Activated T-helper 1 cell treated with anti-CD3 and anti-CD28 coated beads, Interleukin-2, amount 50 U/mL, for 16 hours (primary cell): ENCODE measurements around the gene DEFB124.
A peak's percentile ranks its signal among the peaks of the same experiment; 100 is the strongest.
"Not testable (repeated sequence)": the region's sequence is repeated elsewhere in the genome, so short reads cannot be mapped to it uniquely, and the experiment has no call there.

Experiments
- DNase-seq, 2 donors: peaks; one replicate each; pipeline ENCODE4 v3.0.0-alpha.2; 2020; ENCODE audit warnings: low read depth in 1 of 2, low spot score in 1 of 2

The DEFB124 gene, protein sequence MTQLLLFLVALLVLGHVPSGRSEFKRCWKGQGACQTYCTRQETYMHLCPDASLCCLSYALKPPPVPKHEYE

DNA sequence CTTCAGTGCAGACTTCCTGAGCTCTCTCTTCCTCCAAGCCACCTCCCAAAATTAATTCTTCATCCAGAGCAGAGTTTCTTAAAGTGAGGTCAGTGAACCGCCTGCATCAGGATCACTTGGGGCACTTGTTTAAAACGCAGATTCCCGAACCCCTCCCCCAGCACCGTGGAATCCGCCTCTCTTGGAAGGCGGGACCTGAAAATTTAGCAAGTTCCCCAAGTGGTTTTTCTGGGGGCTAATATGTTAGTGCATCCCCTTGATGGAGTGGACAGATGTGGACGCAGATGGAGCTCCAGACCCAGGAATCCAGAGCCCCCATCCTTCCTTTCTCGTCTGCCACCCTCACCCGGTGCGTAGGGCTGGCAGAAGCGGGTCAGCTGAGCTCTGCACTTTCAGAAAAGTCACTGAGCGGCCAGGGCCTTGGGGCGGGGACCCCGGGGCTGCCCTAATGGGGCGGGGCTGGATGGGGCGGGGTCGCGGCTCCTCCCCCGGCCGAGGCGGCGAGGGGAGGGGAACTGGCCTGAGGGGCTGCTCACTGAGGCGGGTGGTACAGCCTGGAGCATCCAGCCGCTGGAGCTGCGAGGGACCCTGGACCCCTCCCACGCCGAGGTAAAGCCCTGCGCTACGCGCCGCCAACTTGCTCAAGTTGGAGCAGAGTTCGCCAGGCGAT is at the start of gene DEFB124, which contains the start of gene REM1:
Gene DEFB124, minus strand, starts transcription at position 370 of the 670 bp plus-strand sequence. CDS start 2,114 bp downstream, outside the sequence.
Gene REM1, plus strand, starts transcription at position 531 of the 670 bp plus-strand sequence. CDS start 1,158 bp downstream, outside the sequence.
- DNase-seq: no peak

DNA sequence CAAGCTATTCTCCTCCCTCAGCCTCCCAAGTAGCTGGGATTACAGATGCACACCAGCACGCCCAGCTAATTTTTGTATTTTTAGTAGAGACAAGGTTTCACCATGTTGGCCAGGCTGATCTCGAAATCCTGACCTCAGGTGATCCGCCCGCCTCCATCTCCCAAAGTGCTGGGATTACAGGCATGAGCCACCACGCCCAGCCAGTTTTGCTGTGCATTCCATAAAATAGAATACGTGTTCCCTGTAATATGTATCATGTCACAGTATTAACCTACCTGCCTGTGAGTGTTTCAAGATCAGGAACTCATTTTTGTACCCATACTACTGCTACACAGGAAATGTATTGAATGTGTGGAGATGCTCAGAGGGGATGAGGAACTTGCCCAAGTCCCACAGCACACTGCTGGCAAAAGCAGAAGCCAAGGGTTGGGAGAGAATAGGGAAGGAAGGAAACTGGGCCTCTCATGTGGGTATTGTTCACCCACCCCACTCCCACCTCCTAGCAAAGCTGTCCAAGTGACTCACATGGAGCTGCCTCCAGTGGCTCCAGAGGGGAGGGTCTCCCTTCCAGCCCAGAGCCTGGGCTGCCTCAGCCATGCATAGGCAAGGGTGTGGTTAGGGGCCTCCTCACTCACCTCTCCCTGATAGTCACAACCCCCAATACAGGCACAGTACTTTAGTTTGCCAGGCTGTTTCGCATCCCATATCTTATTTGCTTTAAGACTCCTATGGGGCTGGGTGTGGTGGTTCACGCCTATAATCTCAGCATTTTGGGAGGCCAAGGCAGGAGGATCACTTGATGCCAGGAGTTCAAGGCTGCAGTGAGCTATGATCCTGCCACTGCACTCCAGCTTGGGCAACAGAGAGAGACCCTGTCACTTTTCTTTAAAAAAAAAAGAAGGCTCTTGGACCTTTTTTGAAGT is 48.7 kb upstream of the DEFB124 start:
- no peak for DNase-seq

DNA sequence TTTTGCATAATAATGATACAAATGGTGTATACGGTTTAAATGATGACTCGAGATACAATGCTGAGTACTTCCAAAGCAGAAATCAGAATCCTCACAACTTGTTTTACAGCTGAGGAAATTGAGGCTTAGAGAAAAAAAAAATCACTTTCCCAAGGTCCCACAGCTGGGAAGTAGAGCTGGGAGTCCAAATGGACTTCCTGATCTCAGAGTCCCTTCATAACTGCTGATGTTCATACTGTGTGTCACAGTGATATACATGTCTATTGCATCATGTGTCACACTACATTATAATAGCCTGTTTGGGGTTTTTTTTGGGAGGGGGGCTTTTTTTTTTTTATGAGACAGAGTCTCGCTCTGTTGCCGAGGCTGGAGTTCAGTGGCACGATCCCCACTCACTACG is 47.8 kb upstream of the DEFB124 start:
- DNase-seq: no peak

DNA sequence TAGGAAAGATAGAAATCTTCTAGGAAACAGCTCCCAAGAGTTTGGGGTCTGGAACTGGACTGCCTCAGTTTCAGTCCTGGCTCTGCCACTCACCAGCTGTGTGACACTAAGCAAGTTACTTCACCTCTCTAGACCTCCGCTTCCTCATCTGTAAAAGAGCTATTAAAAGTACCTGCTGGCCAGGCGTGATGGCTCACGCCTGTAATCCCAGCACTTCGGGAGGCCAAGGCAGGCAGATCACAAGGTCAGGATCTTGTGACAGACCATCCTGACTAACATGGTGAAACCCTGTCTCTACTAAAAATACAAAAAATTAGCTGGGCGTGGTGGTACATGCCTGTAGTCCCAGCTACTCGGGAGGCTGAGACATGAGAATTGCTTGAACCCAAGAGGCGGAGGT is 46.3 kb upstream of the DEFB124 start:
- not testable (repeated sequence) for DNase-seq

DNA sequence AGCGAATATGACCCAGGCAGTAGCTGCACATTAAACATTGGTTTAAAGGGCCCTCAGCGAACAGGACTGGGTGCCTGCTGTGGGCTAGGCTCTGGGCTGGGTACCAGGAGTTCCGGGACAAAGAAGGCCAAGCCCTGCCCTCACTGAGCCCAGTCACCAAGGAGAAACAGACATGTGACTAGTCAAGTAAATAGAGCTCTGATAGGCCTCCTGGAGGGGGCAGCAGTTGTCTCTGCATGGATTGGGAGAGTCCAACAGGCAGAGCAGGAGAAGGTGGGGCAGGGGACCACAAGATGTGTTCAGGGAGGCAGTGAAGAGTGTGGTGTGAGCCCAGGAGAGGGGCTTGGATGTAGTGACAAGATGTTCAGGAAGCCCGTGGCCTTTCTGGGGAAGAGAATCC is 42.4 kb upstream of the DEFB124 start:
- DNase-seq: no peak

DNA sequence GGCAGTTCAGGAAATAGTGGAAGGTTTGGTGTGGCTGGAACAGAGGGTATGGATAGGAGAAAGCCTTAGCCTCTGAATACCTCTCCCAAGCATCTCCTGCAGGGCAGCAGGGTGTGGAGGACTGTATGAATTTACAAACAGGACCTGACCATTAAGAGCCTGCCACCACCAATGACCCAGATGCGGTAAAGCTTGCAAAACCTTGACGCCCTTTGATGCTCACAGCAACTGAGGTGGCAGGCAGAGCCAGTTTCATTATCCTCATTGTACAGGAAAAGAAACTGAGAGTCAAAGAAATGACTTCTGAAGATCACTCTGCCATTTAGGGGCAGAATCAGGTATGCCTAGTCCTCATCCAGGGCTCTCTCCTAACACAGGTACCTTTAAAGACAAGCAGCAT is 41.7 kb upstream of the DEFB124 start:
- DNase-seq: no peak

DNA sequence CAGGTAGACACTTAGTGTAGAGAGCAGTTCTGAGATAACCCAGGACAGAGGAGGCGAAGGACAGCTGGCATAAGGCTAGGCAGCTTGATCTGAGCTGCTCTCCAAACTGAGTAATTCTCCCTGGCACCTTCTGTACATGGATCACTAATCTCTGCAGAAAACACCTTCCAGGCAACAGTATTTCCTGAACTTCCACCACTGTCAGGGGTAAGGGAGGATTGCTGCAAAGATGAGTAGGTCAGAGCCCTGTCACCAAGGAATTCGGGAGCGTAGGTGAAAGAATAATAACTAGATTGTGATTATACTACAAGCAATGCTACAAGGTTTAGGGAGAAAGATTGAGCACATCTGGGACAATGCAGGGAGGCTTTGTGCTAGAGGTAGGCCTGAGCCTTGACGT is 41.2 kb upstream of the DEFB124 start:
- no peak for DNase-seq

DNA sequence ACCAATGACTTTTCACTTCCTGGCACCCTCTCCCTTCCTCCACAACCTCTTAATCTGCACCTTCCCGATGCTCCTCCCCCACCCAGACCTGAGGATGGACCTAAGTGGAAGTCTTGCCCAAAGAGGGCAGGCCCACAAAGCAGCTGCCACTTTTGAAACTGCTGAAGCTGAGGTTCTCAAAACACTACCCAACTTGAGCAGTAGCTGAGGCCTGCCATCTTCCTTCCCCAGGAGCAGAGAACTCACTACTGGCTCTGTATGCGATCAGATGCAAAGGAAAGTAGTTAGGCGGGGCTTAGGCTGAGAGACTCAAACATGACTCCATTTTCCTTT is 40.8 kb upstream of the DEFB124 start:
- no peak for DNase-seq

DNA sequence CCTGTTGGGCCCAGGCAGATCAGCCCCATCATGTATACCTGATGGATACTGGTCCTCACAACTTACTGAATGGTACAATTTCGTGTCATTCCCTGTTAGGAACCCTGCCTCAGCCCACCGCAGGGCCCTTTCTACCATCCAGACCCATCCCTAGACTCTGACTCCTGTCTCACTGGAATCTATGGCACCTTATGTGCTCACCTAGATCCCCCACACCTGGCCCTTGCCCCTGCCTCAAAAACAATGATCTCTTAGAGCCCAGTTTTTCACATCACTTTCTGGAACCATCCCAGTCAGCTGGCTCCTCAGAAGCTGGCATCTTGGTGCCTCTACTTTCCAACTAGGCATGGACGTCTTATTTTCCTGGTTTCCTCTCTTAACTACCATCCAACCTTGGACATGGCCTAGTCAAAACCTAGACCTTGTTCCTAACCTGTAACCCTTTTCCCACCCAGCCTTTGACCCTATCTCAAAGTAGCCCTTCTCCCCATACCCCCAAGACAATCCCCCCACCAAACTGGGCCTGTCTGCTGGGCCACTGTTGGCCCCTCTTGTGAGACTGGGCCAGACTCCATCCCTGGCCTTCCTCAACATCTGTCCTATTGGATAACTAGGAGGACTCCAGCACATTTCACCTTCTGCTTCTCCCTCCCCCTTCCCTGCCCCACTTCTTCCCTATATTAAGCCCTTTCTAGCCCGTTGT is 40.3 kb upstream of the DEFB124 start:
- DNase-seq: no peak

DNA sequence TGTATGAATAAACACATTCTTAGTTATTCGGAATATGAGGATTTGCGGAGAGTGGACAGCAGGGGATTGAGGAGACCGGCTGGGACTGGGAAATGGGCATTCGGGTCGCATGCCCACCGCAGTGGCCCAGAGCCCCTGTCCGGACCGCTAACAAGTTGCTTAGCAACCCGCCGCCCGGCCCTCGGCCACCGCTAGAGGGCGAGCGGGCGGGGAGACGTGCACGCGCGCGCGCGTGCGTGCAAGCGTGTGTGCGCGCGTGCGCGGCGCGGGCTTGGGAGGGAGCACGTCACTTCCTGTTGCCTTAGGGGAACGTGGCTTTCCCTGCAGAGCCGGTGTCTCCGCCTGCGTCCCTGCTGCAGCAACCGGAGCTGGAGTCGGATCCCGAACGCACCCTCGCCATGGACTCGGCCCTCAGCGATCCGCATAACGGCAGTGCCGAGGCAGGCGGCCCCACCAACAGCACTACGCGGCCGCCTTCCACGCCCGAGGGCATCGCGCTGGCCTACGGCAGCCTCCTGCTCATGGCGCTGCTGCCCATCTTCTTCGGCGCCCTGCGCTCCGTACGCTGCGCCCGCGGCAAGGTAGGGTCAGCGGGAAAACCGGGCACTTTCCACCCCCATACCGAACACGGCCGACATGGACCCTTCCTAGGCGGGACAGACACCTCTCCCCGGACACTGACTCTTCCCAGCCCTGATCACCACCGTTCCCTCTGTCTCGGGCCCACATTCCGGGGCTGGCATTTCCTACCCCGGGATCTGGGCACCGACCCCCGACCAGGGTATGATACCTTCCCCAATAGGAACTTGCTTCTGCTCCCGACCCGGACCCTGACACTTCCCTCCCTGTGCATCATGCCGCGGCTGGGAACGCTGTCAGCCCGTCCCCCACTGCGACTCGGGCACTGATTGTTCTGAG is 39.5 kb upstream of the DEFB124 start, which contains the start of gene HM13:
Gene HM13, plus strand, starts transcription at position 289 of the 918 bp plus-strand sequence. Its CDS starts 110 bp downstream, at position 399.
- peak; percentile 76 to 82 for DNase-seq

DNA sequence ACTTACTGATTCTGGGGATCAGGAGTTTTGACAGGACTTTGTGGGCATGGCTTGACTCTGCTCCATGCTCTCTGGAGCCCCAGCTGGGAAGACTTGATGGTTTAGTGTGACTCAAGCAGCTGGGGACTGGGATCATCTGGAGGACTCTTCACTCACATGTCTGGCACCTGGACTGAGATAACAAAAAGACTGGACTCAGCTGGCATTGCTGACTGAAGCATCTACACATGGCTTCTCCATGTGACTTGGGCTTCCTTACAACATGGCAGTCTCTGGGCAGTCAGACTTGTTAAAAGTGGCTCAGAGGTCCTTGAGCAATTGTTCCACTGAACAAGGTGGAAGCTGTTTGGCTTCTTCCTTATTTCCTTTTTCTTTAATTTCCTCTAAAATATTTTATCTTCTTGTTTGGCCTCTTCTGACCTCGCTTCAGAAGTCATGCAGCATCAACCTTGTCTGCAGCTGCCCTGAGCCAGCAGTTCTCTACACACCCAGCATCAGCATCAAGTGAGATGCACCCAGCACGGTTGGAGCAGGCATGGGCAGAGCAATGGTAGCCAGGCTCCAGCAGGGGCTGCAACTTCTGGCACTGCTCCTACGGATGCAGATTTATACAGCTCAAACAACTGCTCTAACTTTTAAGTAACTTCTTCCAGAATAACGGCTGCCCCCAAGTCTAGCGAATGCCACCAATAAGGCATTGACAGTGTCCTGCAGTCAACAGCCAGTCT is 33.8 kb upstream of the DEFB124 start:
- no peak for DNase-seq

DNA sequence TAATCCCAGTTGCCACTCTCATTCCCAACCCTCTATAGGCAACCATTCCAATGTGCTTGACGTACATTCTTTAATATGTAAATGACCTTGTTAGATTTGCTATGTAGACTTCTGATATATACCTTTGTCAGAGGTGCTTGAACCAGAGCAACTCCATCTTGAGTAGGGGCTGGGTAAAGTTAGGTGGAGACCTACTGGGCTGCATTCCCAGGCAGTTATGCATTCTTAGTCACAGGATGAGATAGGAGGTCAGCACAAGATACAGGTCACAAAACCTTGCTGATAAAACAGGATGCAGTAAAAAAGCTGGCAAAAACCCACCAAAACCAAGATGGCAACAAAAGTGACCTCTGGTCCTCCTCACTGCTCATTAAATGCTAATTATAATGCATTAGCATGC is 31.0 kb upstream of the DEFB124 start:
- no peak for DNase-seq

DNA sequence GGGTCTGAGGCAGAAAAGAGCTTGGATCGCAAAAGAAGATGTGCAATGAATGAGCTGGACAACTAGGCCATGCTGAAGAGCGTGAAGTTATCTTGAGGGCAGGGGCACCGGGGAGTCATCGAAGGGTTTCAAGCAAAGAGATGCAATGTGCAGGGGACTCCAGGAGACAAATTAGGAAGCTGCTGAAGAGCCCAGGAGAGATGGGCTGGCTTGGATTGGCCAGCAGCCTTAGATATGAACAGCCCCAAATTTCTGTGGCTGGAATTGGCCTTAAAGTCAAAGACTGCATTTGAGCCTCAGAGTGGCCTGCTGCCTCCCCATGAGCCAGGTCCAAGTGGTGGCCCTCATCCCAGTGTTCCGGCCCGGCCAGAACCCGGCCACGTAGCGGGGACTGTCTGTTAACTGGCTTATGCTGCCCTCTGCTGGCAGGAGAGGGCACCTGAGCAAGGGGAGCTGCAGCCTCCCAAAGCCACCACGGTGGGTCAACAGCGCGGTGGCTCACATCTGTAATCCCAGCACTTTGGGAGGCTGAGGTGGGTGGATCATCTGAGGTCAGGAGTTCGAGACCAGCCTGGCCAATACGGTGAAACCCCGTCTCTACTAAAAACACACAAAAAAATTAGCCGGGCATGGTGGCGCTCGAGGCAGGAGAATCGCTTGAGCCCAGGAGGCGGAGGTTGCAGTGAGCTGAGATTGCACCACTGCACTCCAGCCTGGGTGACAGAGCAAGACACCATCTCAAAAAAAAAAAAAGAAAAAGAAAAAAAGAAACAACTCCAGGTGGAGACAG is 28.2 kb upstream of the DEFB124 start:
- DNase-seq: peak; percentile 53 to 62

DNA sequence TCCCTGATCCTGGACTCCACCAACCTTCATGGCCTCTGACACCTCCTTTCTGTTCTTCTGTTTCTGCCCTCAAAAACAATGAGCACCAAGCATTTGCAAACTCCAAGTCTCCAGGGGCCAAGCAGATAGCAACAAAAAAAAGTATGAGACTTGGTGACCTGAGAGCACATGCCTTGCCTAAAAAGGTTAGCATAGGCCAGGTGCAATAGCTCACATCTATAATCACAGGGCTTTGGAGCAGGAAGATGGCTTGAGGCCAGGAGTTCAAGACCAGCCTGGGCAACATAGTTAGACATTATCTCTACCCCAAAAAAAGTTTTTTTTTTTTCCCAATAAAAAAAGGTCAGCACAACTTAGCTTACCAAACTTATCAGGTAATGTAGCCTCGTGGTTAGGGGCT is 25.6 kb upstream of the DEFB124 start:
- DNase-seq: no peak

DNA sequence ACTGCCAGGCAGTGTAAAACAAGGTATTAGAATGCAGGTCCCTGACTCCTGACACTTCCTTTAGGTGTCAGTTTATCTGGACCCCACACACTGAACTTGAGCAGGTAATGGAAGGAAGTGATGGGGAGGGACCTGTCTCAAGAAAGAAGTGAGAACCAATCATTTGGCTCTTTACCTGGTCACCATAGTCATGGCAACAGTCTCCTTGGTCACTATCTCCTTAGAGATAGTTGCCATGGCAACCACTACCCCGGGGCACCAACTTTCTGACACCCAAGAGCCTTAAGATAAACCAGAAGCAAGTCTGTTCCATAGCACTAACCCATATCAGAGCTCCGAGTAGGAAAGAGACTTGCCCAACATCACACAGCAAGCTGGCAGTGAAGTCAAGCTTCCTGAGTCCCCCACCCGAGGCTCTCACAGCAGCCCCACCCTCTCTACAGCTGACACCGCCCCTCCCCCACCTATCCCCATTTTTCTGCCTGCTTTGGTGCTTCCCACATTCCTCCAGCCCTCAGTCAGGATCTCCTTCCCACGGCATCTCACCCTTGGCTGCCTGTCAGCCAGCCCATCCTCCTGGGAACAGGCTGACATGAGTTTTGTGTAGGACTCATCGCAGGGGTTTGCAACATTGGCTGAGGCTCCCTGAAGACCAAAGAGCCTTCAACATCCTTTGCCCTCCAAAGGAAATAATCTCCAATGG is 23.1 kb upstream of the DEFB124 start:
- DNase-seq: no peak

DNA sequence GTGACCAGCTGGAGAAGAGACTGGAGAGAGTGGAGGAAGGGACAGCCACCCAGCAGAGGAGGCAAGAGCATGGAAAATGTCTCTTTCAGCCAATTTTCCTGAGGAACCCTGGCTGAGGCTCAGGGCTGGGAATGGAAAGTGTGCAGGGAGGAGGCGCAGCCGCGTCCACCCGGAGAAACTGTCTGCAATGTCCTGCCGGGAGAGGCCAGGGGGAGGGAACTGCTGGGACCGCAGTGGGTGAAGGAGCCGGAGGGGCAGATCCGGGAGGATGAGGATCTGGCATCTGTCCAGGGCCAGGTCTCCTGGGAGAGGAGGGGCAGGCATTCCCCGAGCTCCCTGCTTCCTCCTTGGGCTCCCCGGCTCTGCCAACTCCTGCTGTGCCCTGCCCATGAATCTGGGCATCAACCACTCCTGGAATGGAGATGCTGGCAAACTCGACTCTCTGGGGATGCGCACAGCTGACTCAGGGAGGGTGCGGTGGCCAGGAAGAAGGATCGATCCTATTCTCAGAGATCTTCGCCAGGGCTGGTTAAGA is 21.9 kb upstream of the DEFB124 start:
- no peak for DNase-seq

DNA sequence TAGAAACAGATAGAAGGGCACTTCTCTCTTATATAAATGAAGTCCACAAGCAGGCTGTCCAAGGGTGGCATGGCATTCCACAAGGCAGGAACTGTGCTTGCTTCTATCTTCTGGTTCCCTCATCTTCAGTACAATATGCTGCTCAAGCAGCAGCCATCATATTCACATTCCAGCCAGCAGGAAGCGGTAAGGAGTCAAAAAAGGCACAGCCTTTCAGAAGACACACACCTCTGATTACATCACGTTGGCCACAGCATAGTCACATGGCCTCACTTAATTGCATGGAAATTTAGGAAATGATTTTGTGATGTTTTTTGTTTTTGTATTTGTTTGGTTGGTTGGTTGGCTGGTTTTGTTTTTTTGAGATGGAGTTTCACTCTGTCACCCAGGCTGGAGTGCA is 19.2 kb upstream of the DEFB124 start:
- DNase-seq: no peak

DNA sequence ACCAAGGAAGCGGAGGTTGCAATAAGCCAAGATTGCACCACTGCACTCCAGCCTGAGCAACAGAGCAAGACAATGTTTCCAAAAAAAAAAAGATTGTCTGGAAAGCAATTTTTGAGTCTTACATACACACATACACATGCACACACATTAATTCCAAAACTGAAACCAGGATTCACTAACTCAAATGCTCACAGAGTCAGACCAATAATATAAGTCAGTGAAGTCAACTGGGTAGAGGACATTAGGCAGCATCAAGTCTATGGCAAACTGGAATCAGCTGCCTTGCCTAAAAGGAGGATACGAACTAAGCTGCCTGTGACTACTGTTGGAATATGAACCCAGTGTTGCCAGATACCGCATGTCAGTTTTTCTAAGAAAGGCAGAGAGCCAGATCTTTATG is 15.8 kb upstream of the DEFB124 start:
- no peak for DNase-seq
